Measurements from ENCODE around the gene NUCB2.
A peak's percentile ranks its signal among the peaks of the same experiment; 100 is the strongest.
"Not testable (repeated sequence)": the region's sequence is repeated elsewhere in the genome, so short reads cannot be mapped to it uniquely, and the experiment has no call there.

The NUCB2 gene

GRCh38 chr11:17276236-17277023 lies at the start of gene NUCB2:
NUCB2 (plus strand) TSS chr11:17276739; CDS start chr11:17295324, 18,585 bp downstream.
- Histone ChIP-seq H3K4me1 (ENCODE audit: insufficient read depth, low read length) (peaks cover 3% of the 10 kb centered on the region), H3K4me3 (ENCODE audit: low read depth in 1 of 2, low read length in 2 of 2) (peak within 1 kb of the TSS; percentile 91 to 95), H3K9me3 (ENCODE audit: low read length) (no peaks in the 10 kb centered on the region), H3K27ac (ENCODE audit: low read depth, low read length) (peak within 1 kb of the TSS; percentile 96), H3K9ac (ENCODE audit: low read length) (peak within 1 kb of the TSS; percentile 90), H3K27me3 (ENCODE audit: control insufficient read depth in 1 of 2, insufficient read depth in 2 of 2, low read length in 2 of 2) (no peaks in the 10 kb centered on the region), H3K36me3 (ENCODE audit: insufficient read depth, low read length) (no peaks in the 10 kb centered on the region)

DNA sequence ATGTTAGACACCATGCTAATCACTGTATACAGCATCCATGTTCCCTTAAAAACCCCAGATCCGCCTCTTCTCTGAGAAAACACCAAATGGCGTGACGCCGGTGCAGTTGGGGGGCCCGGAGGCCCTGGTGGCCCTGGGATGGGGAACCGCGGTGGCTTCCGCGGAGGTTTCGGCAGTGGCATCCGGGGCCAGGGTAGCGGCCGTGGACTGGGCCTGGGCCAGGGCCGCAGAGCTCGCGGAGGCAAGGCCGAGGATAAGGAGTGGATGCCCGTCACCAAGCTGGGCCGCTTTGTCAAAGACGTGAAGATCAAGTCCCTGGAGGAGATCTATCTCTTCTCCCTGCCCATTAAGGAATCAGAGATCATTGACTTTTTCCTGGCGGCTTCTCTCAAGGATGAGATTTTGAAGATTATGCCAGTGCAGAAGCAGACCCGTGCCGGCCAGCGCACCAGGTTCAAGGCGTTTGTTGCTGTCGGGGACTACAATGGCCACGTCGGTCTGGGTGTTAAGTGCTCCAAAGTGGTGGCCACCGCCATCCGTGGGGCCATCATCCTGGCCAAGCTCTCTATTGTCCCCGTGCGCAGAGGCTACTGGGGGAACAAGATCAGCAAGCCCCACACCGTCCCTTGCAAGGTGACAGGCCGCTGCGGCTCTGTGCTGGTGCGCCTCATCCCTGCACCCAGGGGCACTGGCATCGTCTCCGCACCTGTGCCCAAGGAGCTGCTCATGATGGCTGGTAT lies 48.2 kb upstream of the NUCB2 start:
- H3K4me1 ChIP-seq (ENCODE audit: insufficient read depth, low read length); H3K27ac ChIP-seq (ENCODE audit: low read depth, low read length); H3K9me3 ChIP-seq (ENCODE audit: low read length); H3K4me3 ChIP-seq (ENCODE audit: low read depth in 1 of 2, low read length in 2 of 2); H3K27me3 ChIP-seq (ENCODE audit: control insufficient read depth in 1 of 2, insufficient read depth in 2 of 2, low read length in 2 of 2); H3K9ac ChIP-seq (ENCODE audit: low read length); H3K36me3 ChIP-seq (ENCODE audit: insufficient read depth, low read length): not testable (repeated sequence)

- H3K36me3 ChIP-seq (ENCODE audit: insufficient read depth, low read length): no peaks in the 10 kb centered on the region
- no peak overlapping the region for H3K9ac ChIP-seq (ENCODE audit: low read length)
- H3K4me3 ChIP-seq (ENCODE audit: low read depth in 1 of 2, low read length in 2 of 2): no peak overlapping the region
Measured at GRCh38 chr11:17229481-17230152, 46.9 kb upstream of the NUCB2 start.

GRCh38 chr11:17230867-17231851 lies 45.4 kb upstream of the NUCB2 start:
- H3K27me3 ChIP-seq (ENCODE audit: control insufficient read depth in 1 of 2, insufficient read depth in 2 of 2, low read length in 2 of 2): no peaks in the 10 kb centered on the region
- no peaks in the 10 kb centered on the region for H3K36me3 ChIP-seq (ENCODE audit: insufficient read depth, low read length)
- no peak overlapping the region for H3K4me3 ChIP-seq (ENCODE audit: low read depth in 1 of 2, low read length in 2 of 2)
- no peak overlapping the region for H3K9ac ChIP-seq (ENCODE audit: low read length)
- no peak overlapping the region for H3K27ac ChIP-seq (ENCODE audit: low read depth, low read length)
- H3K9me3 ChIP-seq (ENCODE audit: low read length): no peaks in the 10 kb centered on the region
- H3K4me1 ChIP-seq (ENCODE audit: insufficient read depth, low read length): no peaks in the 10 kb centered on the region

More at GRCh38 chr11:17229481-17230152, 46.9 kb upstream of the NUCB2 start:
- no peaks in the 10 kb centered on the region for H3K9me3 ChIP-seq (ENCODE audit: low read length)
- no peak overlapping the region for H3K27ac ChIP-seq (ENCODE audit: low read depth, low read length)
- no peaks in the 10 kb centered on the region for H3K27me3 ChIP-seq (ENCODE audit: control insufficient read depth in 1 of 2, insufficient read depth in 2 of 2, low read length in 2 of 2)
- no peaks in the 10 kb centered on the region for H3K4me1 ChIP-seq (ENCODE audit: insufficient read depth, low read length)

GRCh38 chr11:17233101-17233500 lies 43.4 kb upstream of the NUCB2 start:
- Histone ChIP-seq H3K36me3 (ENCODE audit: insufficient read depth, low read length) (no peaks in the 10 kb centered on the region), H3K9me3 (ENCODE audit: low read length) (no peaks in the 10 kb centered on the region), H3K9ac (ENCODE audit: low read length) (no peak overlapping the region), H3K4me1 (ENCODE audit: insufficient read depth, low read length) (no peaks in the 10 kb centered on the region), H3K4me3 (ENCODE audit: low read depth in 1 of 2, low read length in 2 of 2) (no peak overlapping the region), H3K27me3 (ENCODE audit: control insufficient read depth in 1 of 2, insufficient read depth in 2 of 2, low read length in 2 of 2) (no peaks in the 10 kb centered on the region), H3K27ac (ENCODE audit: low read depth, low read length) (no peak overlapping the region)

DNA sequence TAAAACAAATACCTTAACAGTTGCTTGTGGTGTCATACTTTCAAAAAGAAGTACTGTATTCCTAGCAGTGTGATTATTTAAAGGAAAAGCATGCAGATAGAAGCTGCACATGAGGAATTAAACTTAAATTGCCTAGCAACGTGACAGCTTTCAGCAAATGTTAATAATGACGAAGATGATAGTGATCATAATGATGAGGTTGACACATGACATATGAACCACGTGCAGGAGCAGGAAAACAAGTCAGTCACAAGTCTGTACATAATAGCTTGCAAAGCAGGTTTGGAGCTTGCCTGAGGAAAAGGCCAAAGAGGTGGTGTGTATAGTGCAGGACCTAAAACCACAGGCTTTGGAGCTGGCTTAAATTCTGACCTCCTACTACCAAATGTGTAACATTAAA lies 38.2 kb upstream of the NUCB2 start:
- Histone ChIP-seq H3K4me1 (ENCODE audit: insufficient read depth, low read length) (no peaks in the 10 kb centered on the region), H3K9ac (ENCODE audit: low read length) (no peak overlapping the region), H3K9me3 (ENCODE audit: low read length) (no peaks in the 10 kb centered on the region), H3K4me3 (ENCODE audit: low read depth in 1 of 2, low read length in 2 of 2) (no peak overlapping the region), H3K27me3 (ENCODE audit: control insufficient read depth in 1 of 2, insufficient read depth in 2 of 2, low read length in 2 of 2) (no peaks in the 10 kb centered on the region), H3K27ac (ENCODE audit: low read depth, low read length) (no peak overlapping the region), H3K36me3 (ENCODE audit: insufficient read depth, low read length) (no peaks in the 10 kb centered on the region)

- not testable (repeated sequence) for H3K36me3 ChIP-seq (ENCODE audit: insufficient read depth, low read length); H3K9ac ChIP-seq (ENCODE audit: low read length); H3K27me3 ChIP-seq (ENCODE audit: control insufficient read depth in 1 of 2, insufficient read depth in 2 of 2, low read length in 2 of 2); H3K9me3 ChIP-seq (ENCODE audit: low read length); H3K4me3 ChIP-seq (ENCODE audit: low read depth in 1 of 2, low read length in 2 of 2); H3K4me1 ChIP-seq (ENCODE audit: insufficient read depth, low read length); H3K27ac ChIP-seq (ENCODE audit: low read depth, low read length)
Measured at GRCh38 chr11:17239927-17240326, 36.6 kb upstream of the NUCB2 start.

- no peaks in the 10 kb centered on the region for H3K9me3 ChIP-seq (ENCODE audit: low read length)
- H3K27me3 ChIP-seq (ENCODE audit: control insufficient read depth in 1 of 2, insufficient read depth in 2 of 2, low read length in 2 of 2): no peaks in the 10 kb centered on the region
- H3K4me1 ChIP-seq (ENCODE audit: insufficient read depth, low read length): no peaks in the 10 kb centered on the region
- no peak overlapping the region for H3K9ac ChIP-seq (ENCODE audit: low read length)
- no peak overlapping the region for H3K27ac ChIP-seq (ENCODE audit: low read depth, low read length)
- no peaks in the 10 kb centered on the region for H3K36me3 ChIP-seq (ENCODE audit: insufficient read depth, low read length)
- H3K4me3 ChIP-seq (ENCODE audit: low read depth in 1 of 2, low read length in 2 of 2): no peak overlapping the region
Measured at GRCh38 chr11:17240780-17241179, 35.8 kb upstream of the NUCB2 start.

DNA sequence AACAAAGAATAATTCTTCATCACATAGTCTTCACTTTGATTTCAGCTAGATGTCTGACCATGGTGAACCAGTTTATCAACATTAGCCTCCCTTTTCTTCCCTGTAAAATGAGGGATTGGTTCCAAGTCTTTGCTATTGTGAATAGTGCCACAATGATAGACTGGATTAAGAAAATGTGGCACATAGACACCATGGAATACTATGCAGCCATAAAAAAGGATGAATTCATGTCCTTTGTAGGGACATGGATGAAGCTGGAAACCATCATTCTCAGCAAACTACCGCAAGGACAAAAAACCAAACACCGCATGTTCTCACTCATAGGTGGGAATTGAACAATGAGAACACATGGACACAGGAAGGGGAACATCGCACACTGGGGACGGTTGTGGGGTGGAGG lies 33.6 kb upstream of the NUCB2 start:
- H3K27me3 ChIP-seq (ENCODE audit: control insufficient read depth in 1 of 2, insufficient read depth in 2 of 2, low read length in 2 of 2); H3K9ac ChIP-seq (ENCODE audit: low read length); H3K27ac ChIP-seq (ENCODE audit: low read depth, low read length); H3K4me1 ChIP-seq (ENCODE audit: insufficient read depth, low read length); H3K9me3 ChIP-seq (ENCODE audit: low read length); H3K4me3 ChIP-seq (ENCODE audit: low read depth in 1 of 2, low read length in 2 of 2); H3K36me3 ChIP-seq (ENCODE audit: insufficient read depth, low read length): not testable (repeated sequence)

- Histone ChIP-seq H3K27ac (ENCODE audit: low read depth, low read length) (no peak overlapping the region), H3K27me3 (ENCODE audit: control insufficient read depth in 1 of 2, insufficient read depth in 2 of 2, low read length in 2 of 2) (no peaks in the 10 kb centered on the region), H3K36me3 (ENCODE audit: insufficient read depth, low read length) (no peaks in the 10 kb centered on the region), H3K4me3 (ENCODE audit: low read depth in 1 of 2, low read length in 2 of 2) (no peak overlapping the region), H3K9ac (ENCODE audit: low read length) (no peak overlapping the region), H3K4me1 (ENCODE audit: insufficient read depth, low read length) (no peaks in the 10 kb centered on the region), H3K9me3 (ENCODE audit: low read length) (no peaks in the 10 kb centered on the region)
Measured at GRCh38 chr11:17244046-17244445, 32.5 kb upstream of the NUCB2 start.
